Activated CD8-positive, alpha-beta memory T cell treated with anti-CD3 and anti-CD28 coated beads for 24 hours (primary cell): Measurements from ENCODE around the gene BCAN.
"Not testable (repeated sequence)": the region's sequence is repeated elsewhere in the genome, so short reads cannot be mapped to it uniquely, and the experiment has no call there.

Source experiments
- DNase-seq: peaks from one replicate; pipeline ENCODE4 v3.0.0-alpha.2; 2020

Gene BCAN

DNA sequence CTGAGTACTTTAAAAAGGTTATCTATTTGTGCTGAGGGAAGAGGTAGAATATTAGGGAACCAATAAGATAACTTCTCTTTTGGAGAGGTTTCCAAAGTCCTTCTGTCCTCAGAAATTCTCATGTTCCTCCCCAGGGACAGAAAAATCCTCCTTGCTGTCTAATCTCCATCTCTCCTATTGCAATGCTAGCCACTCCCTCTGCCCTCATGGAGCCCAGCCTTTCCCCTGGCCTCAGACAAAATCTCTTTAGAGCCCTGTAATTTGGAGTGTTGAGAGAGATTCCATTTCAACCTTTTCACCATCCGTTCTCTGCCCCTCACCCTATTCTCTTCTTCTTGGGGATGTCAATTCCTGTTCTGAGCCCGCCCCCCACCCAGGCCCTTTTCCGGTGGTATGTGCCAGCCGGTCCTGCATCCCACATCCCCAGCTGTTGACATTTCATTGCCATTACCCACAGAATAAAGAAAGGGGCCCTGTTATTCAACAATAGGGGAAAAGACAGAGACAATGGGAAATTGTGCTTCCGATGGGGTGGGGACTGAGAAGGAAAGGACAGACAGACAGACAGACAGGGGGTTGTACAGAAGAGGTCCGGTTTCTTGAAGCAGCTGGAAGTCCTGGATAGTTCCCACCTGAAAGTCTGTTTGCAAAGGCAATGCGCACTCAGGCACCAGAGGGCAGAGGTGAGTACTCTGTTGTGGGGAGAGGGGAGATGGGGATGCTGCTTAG lies 22.9 kb upstream of the BCAN start, which contains the start of gene HAPLN2:
Gene HAPLN2 (plus strand): TSS at position 563 of the 729 bp plus-strand sequence. CDS start 4,076 bp downstream, outside the sequence.
- DNase-seq: no peak

DNA sequence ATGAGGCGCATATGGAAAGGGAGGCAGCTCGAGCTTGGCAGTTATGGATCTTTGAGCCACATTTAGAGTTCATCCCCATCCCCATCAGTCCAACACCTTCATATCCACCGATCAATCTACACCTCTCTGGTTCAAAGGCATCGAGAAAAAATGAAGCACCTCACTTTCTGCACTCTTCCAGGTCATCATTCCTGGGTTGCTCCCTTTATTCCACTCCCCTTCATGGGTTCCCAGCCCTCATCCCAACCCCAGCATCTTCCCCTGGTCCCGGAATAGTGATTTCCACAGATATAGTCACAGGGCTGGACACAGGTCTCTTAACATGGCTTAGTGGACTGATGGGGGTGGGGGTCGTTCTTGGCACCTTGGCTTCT lies 22.3 kb upstream of the BCAN start:
- DNase-seq: no peak

DNA sequence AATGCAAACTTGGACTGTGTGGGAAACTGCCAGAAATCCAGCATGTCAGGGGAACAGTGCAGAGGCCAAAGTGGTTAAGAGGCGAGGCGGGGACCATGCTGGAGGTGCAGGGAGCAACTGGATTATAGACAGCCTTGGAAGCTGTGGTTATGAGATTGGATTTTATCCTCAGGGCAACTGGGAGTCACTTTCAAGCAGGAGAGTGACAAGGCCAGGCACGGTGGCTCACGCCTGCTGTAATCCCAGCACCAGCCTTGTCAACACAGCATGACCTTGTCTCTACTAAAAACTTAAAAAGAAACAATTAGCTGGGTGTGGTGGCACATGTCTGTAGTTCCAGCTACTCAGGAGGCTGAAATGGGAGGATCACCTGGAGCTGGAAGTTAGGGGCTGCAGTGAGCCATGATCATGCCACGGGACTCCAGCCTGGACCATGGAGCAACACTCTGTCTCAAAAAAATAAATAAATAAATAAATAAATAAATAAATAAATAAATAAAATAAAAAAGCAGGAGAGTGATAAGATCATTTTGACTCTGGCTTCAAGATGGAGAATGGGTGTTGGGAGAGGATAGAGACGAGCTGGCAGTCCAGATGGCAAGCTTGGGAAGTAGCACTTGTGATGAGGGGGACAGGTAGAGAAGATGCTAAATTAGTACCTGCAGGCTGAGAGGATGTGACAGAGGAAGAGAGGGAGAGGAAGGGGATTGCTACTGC lies 19.2 kb upstream of the BCAN start:
- DNase-seq: no peak

DNA sequence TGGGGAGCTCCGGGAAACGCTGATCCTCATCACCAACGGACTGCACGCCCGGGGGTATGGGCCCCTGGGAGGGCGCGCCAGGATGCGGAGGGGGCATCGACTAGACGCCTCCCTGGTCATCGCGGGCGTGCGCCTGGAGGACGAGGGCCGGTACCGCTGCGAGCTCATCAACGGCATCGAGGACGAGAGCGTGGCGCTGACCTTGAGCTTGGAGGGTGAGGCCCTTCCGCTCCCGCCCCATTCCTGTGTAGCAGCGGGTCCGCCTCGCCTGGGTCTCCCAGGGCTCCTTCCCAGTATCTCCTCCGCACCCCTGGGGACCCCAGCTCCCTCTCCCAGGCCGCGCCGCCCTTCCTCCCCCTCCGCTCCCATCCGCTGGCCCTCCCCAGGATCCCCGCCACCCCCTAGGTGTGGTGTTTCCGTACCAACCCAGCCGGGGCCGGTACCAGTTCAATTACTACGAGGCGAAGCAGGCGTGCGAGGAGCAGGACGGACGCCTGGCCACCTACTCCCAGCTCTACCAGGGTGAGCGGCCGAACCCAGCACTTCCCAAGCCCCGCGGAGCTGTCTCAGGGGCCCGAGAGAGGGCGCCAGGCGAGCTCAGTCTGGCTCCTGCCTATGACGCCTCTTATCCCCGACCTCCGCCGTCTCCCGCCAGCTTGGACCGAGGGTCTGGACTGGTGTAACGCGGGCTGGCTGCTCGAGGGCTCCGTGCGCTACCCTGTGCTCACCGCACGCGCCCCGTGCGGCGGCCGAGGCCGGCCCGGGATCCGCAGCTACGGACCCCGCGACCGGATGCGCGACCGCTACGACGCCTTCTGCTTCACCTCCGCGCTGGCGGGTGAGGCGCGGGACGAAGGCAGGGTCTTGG lies 17.7 kb upstream of the BCAN start:
- DNase-seq: peak; percentile 81

DNA sequence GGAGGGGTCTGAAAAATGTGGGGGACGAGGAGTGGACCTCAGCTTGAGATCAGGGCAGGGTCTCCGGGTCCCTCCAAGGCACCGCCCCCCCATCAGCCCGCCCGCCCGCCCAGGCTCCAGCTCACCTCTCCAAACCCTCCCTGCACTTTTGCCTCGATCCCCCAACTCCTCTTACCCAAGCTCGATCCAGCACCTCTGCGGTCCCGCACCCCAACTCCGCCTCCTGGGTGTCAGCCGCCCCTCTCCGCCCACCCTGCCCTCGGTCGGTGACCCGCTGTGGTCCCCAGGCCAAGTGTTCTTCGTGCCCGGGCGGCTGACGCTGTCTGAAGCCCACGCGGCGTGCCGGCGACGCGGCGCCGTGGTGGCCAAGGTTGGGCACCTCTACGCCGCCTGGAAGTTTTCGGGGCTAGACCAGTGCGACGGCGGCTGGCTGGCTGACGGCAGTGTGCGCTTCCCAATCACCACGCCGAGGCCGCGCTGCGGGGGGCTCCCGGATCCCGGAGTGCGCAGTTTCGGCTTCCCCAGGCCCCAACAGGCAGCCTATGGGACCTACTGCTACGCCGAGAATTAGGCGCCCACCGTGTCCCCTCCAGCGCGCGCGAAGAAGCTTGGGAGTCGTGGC lies 17.0 kb upstream of the BCAN start:
- peak; percentile 64 for DNase-seq

DNA sequence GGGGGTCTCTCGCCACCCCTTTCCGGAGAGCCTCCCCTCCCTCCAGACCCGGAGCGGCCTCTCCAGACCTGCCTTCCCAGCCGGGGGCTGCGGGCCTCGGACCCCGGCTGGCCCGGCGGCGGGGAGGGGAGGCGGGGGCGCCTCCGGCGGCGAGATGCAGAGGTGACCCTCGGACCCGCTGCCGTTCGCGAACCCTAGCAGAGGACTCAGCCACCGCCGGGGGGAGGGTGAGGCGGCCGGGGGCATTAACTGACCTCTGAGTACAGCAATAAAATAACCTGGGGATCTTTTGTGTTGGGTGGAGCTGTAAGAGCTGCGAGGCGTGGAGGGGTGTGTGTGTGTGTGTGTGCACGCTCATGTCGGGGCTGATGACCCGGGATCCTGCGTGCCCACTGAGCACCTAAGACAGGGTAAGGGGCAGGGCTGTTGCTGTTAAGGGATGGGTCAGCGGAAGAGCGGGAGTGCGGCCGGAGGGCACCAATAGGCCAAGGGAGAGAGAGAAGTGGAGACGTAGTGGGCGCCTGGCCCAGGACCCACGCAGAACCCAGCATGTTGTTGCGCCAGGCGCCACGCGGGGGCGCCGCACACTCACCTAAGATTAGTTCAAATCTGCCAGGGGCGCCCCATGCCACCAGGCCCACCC lies 16.4 kb upstream of the BCAN start:
- peak; percentile 90 for DNase-seq

DNA sequence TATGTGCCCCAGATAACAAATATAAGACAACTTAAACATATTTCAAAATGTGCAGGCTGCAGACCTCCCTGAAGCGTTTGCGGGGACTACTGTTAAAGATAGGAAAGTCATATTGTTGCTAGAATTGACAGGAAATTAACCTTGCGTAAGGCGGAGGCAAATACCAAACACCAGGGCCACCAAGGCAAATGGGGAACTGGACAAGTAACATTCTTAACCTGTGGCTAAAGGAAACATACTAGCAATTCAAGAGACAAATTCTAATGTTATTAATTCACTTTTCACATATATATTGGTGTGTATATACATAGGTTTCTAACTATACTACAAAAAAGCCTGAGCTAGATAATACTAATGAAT lies 15.9 kb upstream of the BCAN start:
- no peak for DNase-seq

DNA sequence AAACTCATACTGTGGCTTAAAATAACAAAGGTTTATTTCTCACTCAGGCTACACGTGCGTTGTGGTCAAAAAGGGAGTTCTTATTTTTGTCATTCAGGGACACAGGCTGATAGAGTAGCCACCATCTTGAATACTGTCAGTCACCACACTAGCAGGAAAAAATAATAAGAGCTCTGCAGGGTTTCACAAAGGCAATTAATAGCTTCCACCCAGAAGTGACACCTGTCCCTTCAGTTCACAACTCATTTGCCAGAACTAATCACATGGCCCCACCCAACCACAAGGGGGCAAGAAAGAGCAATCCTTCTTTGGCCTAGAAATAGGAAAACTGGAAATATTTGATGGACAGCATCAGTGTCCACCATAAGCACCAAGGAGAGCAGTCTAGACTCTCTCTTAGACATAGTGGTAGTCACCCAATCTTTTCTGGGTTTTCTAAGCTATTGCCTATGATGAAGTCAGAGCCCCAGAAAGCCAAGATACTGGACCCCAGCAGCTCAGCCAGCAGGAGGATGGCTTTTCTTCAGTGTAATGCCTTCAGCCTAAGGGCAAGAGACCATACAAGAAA lies 14.5 kb upstream of the BCAN start:
- DNase-seq: no peak

DNA sequence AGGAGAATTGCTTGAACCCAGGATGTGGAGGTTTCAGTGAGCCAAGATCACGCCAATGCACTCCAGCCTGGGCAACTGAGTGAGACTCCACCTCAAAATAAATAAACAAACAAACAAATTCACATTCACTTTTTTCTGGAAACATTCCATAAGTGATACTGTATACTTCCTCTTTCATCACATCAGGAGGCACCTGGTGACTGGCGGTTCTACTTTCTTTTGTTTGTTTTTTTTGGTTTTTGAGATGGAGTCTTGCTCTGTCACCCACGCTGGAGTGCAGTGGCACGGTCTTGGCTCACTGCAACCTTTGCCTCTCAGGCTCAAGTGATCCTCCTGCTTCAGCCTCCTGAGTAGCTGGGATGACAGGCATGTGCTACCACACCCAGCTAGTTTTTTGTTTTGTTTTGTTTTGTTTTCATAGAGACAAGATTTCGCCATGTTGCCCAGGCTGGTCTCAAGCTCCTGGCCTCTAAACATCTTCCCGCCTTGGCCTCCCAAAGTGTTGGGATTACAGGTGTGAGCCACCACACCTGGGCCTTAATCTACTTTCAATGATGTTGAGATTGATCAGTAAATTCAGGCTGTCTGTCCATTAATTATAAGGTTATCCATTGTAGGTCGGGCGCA lies 12.0 kb upstream of the BCAN start:
- no peak for DNase-seq

DNA sequence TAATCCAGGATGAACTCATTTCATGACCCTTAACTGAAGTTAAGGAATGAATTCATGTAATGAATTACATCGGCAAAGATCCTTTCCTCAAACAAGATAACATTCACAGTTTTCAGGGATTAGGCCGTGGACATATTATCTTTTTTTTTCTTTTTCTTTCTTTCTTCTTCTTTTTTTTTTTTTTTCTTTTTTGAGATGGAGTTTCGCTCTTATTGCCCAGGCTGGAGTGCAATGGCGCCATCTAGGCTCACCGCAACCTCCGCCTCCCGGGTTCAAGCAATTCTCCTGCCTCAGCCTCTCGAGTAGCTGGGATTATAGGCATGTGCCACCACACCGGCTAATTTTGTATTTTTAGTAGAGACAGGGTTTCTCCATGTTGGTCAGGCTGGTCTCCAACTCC lies 10.8 kb upstream of the BCAN start:
- DNase-seq: not testable (repeated sequence)

DNA sequence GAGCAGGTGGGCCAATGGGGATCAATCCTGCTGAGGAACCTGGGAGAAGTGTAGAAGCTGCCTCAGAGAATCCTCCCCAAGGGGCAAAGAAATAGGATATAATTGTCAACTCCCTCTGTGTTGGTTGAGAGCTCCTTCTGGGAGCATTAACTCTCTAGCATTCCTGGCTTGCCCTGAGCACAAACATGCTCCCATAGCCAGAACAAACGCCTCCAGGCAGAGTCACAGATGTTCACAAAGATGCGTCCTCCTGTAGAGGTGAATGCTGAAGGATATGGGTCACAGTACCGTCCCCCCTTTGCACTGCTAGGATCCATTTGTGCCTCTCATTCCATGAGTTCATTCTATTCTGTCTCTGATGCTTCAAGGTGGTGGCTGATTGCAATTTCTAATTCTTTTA lies 9.6 kb upstream of the BCAN start:
- no peak for DNase-seq

DNA sequence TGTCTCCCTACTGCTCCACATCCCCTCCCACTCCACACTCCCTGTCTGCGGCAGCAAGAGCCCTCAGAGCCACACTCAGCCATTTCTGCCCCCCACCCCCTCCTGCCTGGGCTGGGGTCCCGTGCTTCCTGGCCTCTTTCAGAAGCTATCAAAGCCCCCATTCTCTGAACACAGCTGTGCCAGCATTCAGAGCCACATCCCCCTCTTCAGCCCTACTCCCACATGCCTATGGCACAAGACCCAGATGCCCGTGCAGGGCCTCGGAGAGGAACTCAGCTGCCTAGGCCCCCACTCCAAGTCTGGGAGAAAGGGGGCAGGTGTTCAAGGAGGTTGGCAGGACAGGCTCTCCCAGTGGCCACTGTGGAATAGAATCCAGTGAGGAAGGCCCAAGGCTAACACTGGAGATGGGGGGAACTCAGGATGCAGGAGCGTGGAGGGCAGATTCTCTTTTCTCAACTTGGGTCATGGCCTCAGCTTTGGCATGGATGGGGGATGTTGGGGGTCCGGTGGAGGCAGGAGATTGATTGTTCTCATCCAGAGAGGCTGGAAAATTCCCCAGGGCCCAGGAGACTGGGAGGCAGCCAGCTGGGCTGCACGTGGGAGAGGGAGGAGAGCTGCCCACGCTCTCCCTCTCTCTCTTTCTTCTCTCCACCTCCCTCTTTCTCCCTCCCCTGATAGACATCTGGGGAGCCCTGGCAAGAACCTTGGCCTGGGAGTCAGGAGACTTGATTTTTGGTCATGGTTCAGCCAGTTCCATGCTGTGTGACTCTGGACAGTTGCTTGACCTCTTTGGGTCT lies 3.5 kb upstream of the BCAN start:
- DNase-seq: no peak

DNA sequence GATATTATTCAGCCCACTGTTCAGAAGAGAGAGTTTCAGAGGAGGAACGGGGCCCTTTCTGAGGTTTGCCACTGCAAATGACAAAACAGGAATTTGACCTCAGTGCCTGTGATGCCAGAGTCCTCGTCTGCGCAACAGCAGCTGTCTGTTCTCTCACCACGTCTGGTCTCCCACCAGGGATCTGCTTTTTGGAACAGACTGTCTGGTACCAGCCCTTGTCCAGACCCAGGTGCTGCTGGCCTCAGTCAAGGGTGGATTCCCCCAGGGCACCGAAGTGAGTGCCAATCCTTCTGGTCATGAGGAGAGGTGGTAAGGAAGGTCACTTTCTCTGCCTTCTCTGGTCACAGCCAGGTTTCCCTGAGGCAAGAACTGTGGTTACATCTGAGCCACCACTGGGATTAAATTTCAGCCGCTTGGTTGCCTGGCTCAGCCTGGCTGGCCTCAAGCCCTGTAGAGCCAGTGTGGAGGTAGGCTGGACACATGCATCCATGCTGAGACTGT lies 2.3 kb upstream of the BCAN start:
- no peak for DNase-seq

DNA sequence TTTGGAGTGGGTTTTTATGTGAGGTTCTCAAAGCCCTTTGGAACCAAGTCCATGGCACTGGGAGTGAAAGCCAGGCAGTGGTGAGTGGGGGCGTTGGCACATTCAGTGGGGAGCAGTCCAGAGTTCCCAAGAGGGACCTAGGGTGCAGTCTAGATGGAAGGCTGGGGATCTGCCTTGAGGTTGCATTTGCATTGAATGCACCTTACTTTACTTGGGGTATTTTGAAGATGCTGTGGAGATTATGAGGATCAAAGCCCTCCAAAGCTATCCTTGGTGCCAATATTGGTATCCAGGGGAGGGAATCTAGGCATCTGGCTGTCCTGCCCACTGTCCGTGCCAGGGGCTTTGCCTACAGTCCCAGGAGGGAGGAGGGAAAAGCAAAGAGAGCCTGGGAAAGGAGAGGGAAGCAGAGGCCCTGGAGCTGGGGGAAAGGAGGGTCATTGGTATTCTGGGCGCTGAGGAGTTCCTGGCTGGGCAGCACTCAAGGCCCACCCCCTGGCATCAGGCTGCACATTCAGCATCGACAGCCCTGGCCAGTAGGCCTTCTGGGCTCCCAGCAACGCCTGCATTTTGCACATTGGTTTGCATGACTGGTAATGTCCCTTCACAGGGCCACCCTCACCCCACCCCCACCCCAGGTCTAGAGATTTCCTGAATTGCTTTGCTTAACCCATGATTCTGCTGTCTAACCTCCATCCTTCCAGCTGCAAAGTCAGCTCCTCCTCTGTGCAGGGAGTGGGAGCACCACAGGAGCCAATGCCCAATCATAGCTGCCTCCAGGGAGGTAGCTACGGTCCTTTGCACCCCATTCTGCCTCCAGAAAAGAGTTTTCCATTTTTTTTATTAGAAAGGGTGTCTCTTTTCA lies 843 bp upstream of the BCAN start:
- no peak for DNase-seq

DNA sequence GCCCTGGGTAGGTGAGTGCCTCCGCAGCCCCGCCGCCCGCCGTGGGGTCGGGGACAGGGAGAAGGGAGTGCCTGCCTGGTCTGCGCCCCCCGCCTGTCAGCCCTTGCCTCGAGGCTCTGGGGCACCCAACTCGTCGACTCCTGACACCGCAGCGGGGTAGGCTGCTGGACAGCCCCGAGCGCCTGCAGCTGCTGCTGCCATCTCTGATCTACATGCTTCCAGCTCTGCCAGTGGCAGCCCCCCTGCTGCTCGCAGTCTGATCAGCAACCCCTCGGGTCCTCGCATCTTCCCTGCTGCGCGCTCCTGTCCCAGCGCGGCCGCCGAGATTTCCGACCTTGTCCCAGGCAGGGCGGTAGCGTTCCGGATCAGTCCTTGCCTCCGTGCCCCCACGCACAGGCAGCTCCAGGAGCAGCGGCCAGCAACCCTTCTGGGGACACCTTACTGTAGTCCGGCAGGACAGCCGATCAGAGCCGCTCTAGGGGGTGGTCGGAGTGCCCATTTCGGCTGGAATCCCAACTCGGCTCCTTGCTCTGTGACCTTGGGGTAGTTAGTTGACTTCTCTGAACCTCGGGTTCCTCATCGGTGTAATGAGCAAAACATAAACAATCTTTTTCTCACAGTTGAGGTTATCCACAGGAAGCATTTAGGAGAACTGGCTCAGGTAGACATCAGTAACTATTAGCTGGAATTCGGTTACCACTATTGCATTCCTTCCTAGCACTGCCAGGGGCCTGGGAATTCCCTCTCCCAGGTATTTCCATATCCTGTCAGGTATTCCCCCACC lies 540 bp downstream of the BCAN start:
- no peak for DNase-seq

DNA sequence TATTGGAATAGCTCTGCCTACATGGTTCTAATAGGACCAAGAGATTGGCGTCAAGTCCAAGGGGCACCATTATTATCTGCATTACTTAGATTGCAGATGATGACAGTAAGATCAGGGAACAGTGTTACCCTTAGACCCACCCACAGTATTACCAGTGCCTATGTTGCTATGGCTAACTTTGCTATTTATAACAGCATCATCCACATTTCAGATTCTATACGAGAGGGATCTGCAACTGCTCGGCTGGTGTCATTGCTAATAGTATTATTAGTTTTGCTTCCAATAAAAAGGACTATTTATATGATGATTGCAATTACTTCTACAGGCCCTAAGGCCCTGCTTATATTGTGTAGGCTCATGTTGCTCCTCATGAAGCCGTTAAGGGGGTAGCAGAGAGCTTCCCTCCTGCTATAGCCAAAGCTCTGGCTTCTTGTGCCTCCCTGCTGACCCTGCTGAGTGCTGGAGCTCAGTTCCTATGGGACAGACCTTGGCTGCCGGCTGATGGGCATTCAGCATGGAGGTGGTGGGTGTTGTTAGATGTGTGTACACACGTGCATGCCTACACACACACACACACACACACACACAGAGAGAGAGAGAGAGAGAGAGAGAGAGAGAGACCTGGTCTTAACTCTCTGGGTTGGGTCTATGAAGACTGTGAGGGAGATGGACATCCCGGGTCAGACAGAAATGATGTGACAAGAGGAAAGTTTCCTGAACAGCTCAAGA lies 1.3 kb downstream of the BCAN start:
- DNase-seq: no peak

DNA sequence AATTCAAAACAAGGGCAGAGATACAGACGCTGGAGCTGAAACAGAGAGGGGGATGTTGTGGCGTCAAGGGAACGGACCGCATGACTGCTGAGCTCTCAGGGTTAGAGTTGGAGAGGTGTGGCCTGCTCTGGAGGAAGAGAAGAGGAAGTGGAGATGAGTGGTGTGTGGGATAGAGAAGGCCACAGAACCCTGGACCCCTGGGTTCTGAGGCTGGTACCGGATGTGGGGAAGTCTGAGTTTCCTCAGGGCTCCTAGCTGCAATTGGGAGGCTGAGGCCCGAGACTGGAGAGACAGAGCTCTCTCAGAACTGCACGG lies 1.8 kb downstream of the BCAN start:
- no peak for DNase-seq

DNA sequence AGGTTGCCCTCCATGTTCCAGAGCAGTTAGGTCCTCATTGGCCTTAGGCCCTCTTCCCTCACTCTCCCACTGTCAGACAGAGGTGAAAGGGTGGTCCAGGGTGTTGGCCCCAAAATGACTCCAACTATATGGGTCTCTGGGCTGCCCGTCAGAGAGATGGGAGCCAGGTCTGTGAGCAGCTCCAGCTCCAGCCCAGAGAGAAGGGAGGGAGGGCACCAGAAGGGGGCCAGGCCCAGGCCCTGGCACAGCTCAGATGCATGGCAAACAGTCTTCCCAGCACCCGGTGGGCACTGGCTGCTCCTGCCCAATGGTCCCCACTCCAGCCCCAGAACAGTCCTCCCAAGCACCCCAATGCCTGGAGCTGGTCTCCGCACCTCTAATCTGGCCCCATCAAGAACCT lies 2.2 kb downstream of the BCAN start:
- no peak for DNase-seq
